ENCODE results near the gene CGNL1.

GRCh38 chr15:57440799-57441198, 64.5 kb downstream of the CGNL1 start:
- TF ChIP-seq EZH2phosphoT487 (IDR thresholded peaks at IDR 0.05; ENCODE audit: low read length) (no peak), EZH2 (optimal IDR thresholded peaks at IDR 0.05; ENCODE audit: low read depth, low read length) (no peak)
